Testis (tissue), 5 donors: ENCODE data around the gene GDF11. TPM values are rescaled to one million over a fixed set of nuclear protein-coding genes. Genes with fewer than 3 reads are reported as not detected.

Experiments used
- DNase-seq: peaks from one replicate; pipeline ENCODE4 v3.0.0-alpha.2; 2019
- H3K27ac ChIP-seq, 2 donors: fragments of 200-600 bp; sonication (generic); one replicate each; pipeline ENCODE4 v1.5.1; 2019
- H3K27me3 ChIP-seq: fragments of 200-600 bp; sonication (generic); one replicate; pipeline ENCODE4 v1.5.1; 2019
- H3K36me3 ChIP-seq: fragments of 200-600 bp; sonication (generic); one replicate; pipeline ENCODE4 v1.5.1; 2017; ENCODE audit warnings: low read depth; ENCODE audit errors: missing control alignments
- H3K4me1 ChIP-seq: fragments of 200-600 bp; sonication (generic); one replicate; pipeline ENCODE4 v1.5.1; 2019
- H3K4me3 ChIP-seq, 2 donors: fragments of 200-600 bp; sonication (generic); one replicate each; pipeline ENCODE4 v1.5.1; 2017 to 2019
- H3K9me3 ChIP-seq: fragments of 200-600 bp; sonication (generic); one replicate; pipeline ENCODE4 v1.5.1; 2017
- CTCF ChIP-seq, 3 experiments: fragments of 450-650 bp in 2 of 3; fragments of 200-600 bp in 1 of 3; sonication (generic) in 1 of 3; IDR thresholded peaks; one replicate each; pipeline ENCODE4 v1.5.1; 2016 to 2019; ENCODE audit warnings: antibody characterized with exemption in 3 of 3, mild to moderate bottlenecking in 2 of 3, moderate library complexity in 1 of 3
- POLR2A ChIP-seq: fragments of 450-650 bp; IDR thresholded peaks from one replicate; pipeline ENCODE4 v1.6.1; 2017; ENCODE audit warnings: antibody characterized with exemption, mild to moderate bottlenecking, moderate library complexity
- WGBS, 2 donors: methylation state at CpG; one replicate each; pipeline ENCODE4 v1.1.5; 2018; 5-methylcytosine and 5-hydroxymethylcytosine counted together
- intact Hi-C: fragments of 100-400 bp; cut with DNase I; formaldehyde crosslinking; loops from one replicate; pipeline ENCODE4 v1.15.1; 2023; ENCODE audit warnings: low total_unique reads
- long read RNA-seq, 2 donors: transcript quantifications; one replicate each; lab custom pipeline, GENCODE V29; 2026
- polyA plus RNA-seq: library from polyadenylated mRNA; stranded (reverse); fragments of 350-450 nt; fragmentation: Illumina TruSeq; extraction: RNeasy Lipid Tissue Mini Kit (QIAGEN cat#74804); gene quantifications from one replicate; pipeline ENCODE4 v1.2.3, GENCODE V29; 2014; ENCODE audit warnings: low read depth, low replicate concordance; ENCODE audit not compliant: insufficient read depth
- total RNA-seq, 2 donors: library from RNA; depleted of rRNA; stranded (reverse); fragments of >200 nt; gene quantifications; one replicate each; pipeline ENCODE4 v1.2.3, GENCODE V29; 2016

Gene GDF11
- 1 to 10 TPM; 3.1 to 3.3 TPM for total RNA-seq
- 3.0 TPM for polyA plus RNA-seq
- long read RNA-seq, donor 1, full-length matches to known transcripts, result 3 of 3 reads
- long read RNA-seq, donor 1, partial matches to known transcripts, result 0 of 3 reads
- long read RNA-seq, donor 1, other reads (novel, unspliced or antisense), result 0 of 3 reads
- long read RNA-seq, donor 2, full-length matches to known transcripts, result 5 of 106 reads
- long read RNA-seq, donor 2, partial matches to known transcripts, result 95 of 106 reads
- long read RNA-seq, donor 2, other reads (novel, unspliced or antisense), result 6 of 106 reads

- DNase-seq, result peak; percentile 87
- Histone ChIP-seq H3K9me3 (no peaks in the 10 kb centered on the region), H3K27me3 (no peaks in the 10 kb centered on the region), H3K27ac (peak within 1 kb of the TSS; percentile 44 to 53), H3K4me1 (peaks cover 28% of the 10 kb centered on the region), H3K4me3 (peak within 1 kb of the TSS; percentile 53 to 68), H3K36me3 (no peaks in the 10 kb centered on the region)
- WGBS, 2 donors, result 0 to 1% methylated on average over 16 to 25 of the region's 53 CpGs
- intact Hi-C loops, result loop anchor here (10.0 kb wide), 1 partner anchor 192 kb away; the partner anchor contains the start of gene DGKA
- TF ChIP-seq CTCF (IDR thresholded peaks at IDR 0.05) (no peak), POLR2A (no peak)
Measured at GRCh38 chr12:55742719-55743405, at the start of gene GDF11. Gene GDF11, plus strand, starts transcription at chr12:55743122. Its CDS starts 195 bp downstream, at chr12:55743317.

GRCh38 chr12:55693323-55694187 is 49.4 kb upstream of the GDF11 start:
- H3K4me1 ChIP-seq, result no peaks in the 10 kb centered on the region
- TF ChIP-seq POLR2A (no peak), CTCF (IDR thresholded peaks at IDR 0.05) (no peak)
- DNase-seq, result no peak
- H3K27ac ChIP-seq, result no peak overlapping the region
- H3K36me3 ChIP-seq, result no peaks in the 10 kb centered on the region
- H3K27me3 ChIP-seq, result no peaks in the 10 kb centered on the region
- H3K9me3 ChIP-seq, result no peaks in the 10 kb centered on the region
- WGBS, 2 donors, result 95 to 96% methylated on average over 6 to 7 of the region's 7 CpGs
- intact Hi-C loops, result no loop called here
- H3K4me3 ChIP-seq, result no peak overlapping the region

GRCh38 chr12:55694188-55694515 is 48.8 kb upstream of the GDF11 start:
- Histone ChIP-seq H3K9me3 (no peaks in the 10 kb centered on the region), H3K36me3 (no peaks in the 10 kb centered on the region), H3K4me1 (no peaks in the 10 kb centered on the region), H3K4me3 (no peak overlapping the region), H3K27me3 (no peaks in the 10 kb centered on the region), H3K27ac (no peak overlapping the region)
- no peak for TF ChIP-seq POLR2A
- no peak for TF ChIP-seq CTCF (IDR thresholded peaks at IDR 0.05)
- intact Hi-C loops, result no loop called here
- DNase-seq, result no peak
- WGBS, 2 donors, result 89 to 94% methylated on average over 3 to 7 of the region's 7 CpGs

- no peaks in the 10 kb centered on the region for H3K9me3 ChIP-seq
- no peak overlapping the region for H3K27ac ChIP-seq
- H3K4me3 ChIP-seq, result no peak overlapping the region
- no peaks in the 10 kb centered on the region for H3K27me3 ChIP-seq
- H3K4me1 ChIP-seq, result no peaks in the 10 kb centered on the region
- WGBS, 2 donors, result 98 to 100% methylated on average over 3 to 4 of the region's 4 CpGs
- TF ChIP-seq CTCF (IDR thresholded peaks at IDR 0.05) (no peak), POLR2A (no peak)
- no peaks in the 10 kb centered on the region for H3K36me3 ChIP-seq
- intact Hi-C loops, result no loop called here
- no peak for DNase-seq
Measured at GRCh38 chr12:55694651-55695050, 48.3 kb upstream of the GDF11 start.
